T-cell (primary cell): Measurements from ENCODE around the gene COL25A1. TPM values are rescaled to one million over a fixed set of nuclear protein-coding genes. Genes with fewer than 3 reads are reported as not detected.
"Not testable (repeated sequence)": the region's sequence is repeated elsewhere in the genome, so short reads cannot be mapped to it uniquely, and the experiment has no call there.

Experiments used
- ATAC-seq, 4 experiments: fragments of 200-7000 bp in 3 of 4; fragments of 150-1000 bp in 1 of 4; cut with Tn5 transposase; replicated peaks in 1 of 4; 1 replicate in 3 of 4; 2 replicates in 1 of 4; pipeline ENCODE4 v1.10.0; 2021; ENCODE audit warnings: moderate library complexity in 3 of 4, mild to moderate bottlenecking in 2 of 4, moderate number of reproducible peaks in 1 of 4
- CTCF ChIA-PET, 2 donors: fragments of 300-600 bp; sonication (Branson Sonifier 250); formaldehyde crosslinking; loops; one replicate each; lab custom pipeline; 2022; ENCODE audit warnings: antibody characterized with exemption in 2 of 2; lab: Charles Lee
- POLR2A ChIA-PET, 2 donors: fragments of 300-600 bp; sonication (Branson Sonifier 250); formaldehyde crosslinking; loops; one replicate each; lab custom pipeline; 2022; ENCODE audit warnings: antibody characterized with exemption in 2 of 2; lab: Charles Lee
- DNase-seq, 35 experiments: peaks; one replicate each; pipeline versions ENCODE4 v3.0.0 to v3.0.0-alpha.2; 2013 to 2023
- H3K27ac ChIP-seq: one replicate; pipeline ENCODE4 v1.5.1; 2013; ENCODE audit warnings: low read length
- H3K27me3 ChIP-seq, 2 experiments: replicated peaks in 1 of 2; 1 replicate in 1 of 2; 2 replicates in 1 of 2; pipeline versions ENCODE4 v1.6.1 to v1.7.0; 2013; ENCODE audit warnings: low read length in 1 of 2, mixed read lengths in 1 of 2; ENCODE audit not compliant: control insufficient read depth in 2 of 2, insufficient read depth in 2 of 2; ENCODE audit errors: extremely low read depth in 1 of 2
- H3K36me3 ChIP-seq, 2 donors: 1 replicate in 1 of 2; 2 replicates in 1 of 2; pipeline versions ENCODE4 v1.6.1 to v1.7.0; 2013; ENCODE audit warnings: low read length in 1 of 2; ENCODE audit not compliant: control insufficient read depth in 2 of 2, insufficient read depth in 1 of 2; ENCODE audit errors: extremely low read depth in 1 of 2
- H3K4me1 ChIP-seq, 2 experiments: 1 replicate in 1 of 2; 2 replicates in 1 of 2; pipeline versions ENCODE4 v1.6.1 to v1.7.0; 2013; ENCODE audit warnings: low read length in 2 of 2, mixed read lengths in 1 of 2; ENCODE audit not compliant: insufficient read depth in 2 of 2, control insufficient read depth in 1 of 2; ENCODE audit errors: extremely low read depth in 1 of 2
- H3K4me3 ChIP-seq, 2 donors: 1 replicate in 1 of 2; 2 replicates in 1 of 2; pipeline versions ENCODE4 v1.5.1 to v1.7.0; 2013; ENCODE audit warnings: mild to moderate bottlenecking in 2 of 2, low read length in 1 of 2, moderate library complexity in 1 of 2; ENCODE audit not compliant: control insufficient read depth in 1 of 2; ENCODE audit errors: extremely low read depth in 1 of 2
- H3K9me3 ChIP-seq: 2 replicates; pipeline ENCODE4 v1.7.0; 2013
- H3K27ac Mint-ChIP-seq, 2 donors: one replicate each; pipeline ENCODE4 v1.8.0; 2020 to 2021; ENCODE audit warnings: mild to moderate bottlenecking in 2 of 2, mixed read lengths in 2 of 2
- H3K27me3 Mint-ChIP-seq, 2 donors: one replicate each; pipeline ENCODE4 v1.8.0; 2021 to 2022; ENCODE audit warnings: mixed read lengths in 2 of 2
- H3K36me3 Mint-ChIP-seq: one replicate; pipeline ENCODE4 v1.8.0; 2021; ENCODE audit warnings: mixed read lengths
- H3K4me1 Mint-ChIP-seq, 3 donors: one replicate each; pipeline ENCODE4 v1.8.0; 2020 to 2022; ENCODE audit warnings: mixed read lengths in 3 of 3, mild to moderate bottlenecking in 1 of 3
- H3K4me3 Mint-ChIP-seq, 3 donors: one replicate each; pipeline ENCODE4 v1.8.0; 2020 to 2022; ENCODE audit warnings: mild to moderate bottlenecking in 3 of 3, mixed read lengths in 3 of 3, moderate library complexity in 3 of 3
- H3K9me3 Mint-ChIP-seq, 3 donors: one replicate each; pipeline ENCODE4 v1.8.0; 2020 to 2022; ENCODE audit warnings: mixed read lengths in 3 of 3
- WGBS: methylation state at CpG from one replicate; pipeline ENCODE4 v1.1.5; 2013; ENCODE audit warnings: missing lambda C conversion rate; ENCODE audit not compliant: insufficient coverage; 5-methylcytosine and 5-hydroxymethylcytosine counted together
- total RNA-seq, 35 experiments: library from RNA in 6 of 35; stranded (reverse) in 6 of 35; fragments of 120-200 nt in 1 of 35; gene quantifications; one replicate each; pipeline versions ENCODE4 v1.2.1 to v1.2.4 and lab custom pipeline; 2013 to 2026

COL25A1 gene
- total RNA-seq, 5 donors from 2014 or later (not counting 1 experiment from before 2014, with no cell fraction given) = 0.53 to 0.56 TPM; not detected in 3

DNA sequence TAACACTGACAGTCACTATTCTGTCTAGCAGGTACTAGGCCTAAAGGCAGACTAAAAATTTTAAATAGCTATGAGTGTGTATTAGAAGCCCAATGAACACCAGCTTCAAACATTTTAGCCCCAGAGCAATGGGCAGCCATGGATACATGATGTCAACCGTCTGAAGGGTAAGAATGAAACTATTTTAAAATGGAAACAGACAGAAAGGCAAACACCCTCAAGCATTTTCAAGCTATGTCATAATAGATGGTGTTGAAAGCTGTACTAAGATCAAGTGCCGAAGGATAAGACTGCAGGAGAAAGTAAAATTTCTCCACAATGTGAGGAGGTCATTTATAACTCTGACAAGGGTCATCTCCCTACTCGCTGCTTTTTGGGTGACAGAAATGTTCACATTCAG, 225.0 kb downstream of the COL25A1 start:
- no peak overlapping the region for H3K4me3 Mint-ChIP-seq
- no CpG with 5 or more reads among the region's 3 CpGs for WGBS
- Histone ChIP-seq H3K27ac (no peak overlapping the region), H3K4me3 (no peak overlapping the region), H3K27me3 (no peaks in the 10 kb centered on the region), H3K4me1 (no peaks in the 10 kb centered on the region), H3K36me3 (no peaks in the 10 kb centered on the region), H3K9me3 (no peaks in the 10 kb centered on the region)
- no peaks in the 10 kb centered on the region for H3K27me3 Mint-ChIP-seq
- no peak for DNase-seq
- POLR2A ChIA-PET = no interaction called here
- peaks cover 0 to 4% (median 0%) of the 10 kb centered on the region in 3 donors for H3K9me3 Mint-ChIP-seq
- H3K27ac Mint-ChIP-seq = no peak overlapping the region
- CTCF ChIA-PET = no interaction called here
- H3K36me3 Mint-ChIP-seq = no peaks in the 10 kb centered on the region
- ATAC-seq = no peak
- no peaks in the 10 kb centered on the region for H3K4me1 Mint-ChIP-seq

DNA sequence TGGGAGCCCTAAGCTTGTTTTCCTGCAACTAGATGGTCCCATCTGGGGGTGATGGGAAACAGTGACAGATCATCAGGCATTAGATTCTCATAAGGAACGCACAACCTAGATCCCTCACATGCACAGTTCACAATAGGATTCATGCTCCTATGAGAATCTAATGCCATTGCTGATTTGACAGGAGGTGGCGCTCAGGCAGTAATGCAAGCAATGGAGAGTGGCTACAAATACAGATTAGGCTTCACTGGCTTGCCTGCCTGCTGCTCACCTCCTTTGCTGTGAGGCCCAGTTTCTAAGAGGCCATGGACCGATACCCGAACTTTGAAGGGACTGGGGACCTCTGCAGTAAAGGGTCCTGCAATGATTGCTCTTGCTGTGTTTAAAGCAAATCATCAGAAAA, 225.7 kb downstream of the COL25A1 start:
- H3K4me1 Mint-ChIP-seq, CTCF ChIA-PET, H3K27ac ChIP-seq, DNase-seq, H3K27me3 ChIP-seq, H3K9me3 Mint-ChIP-seq, H3K36me3 Mint-ChIP-seq, H3K27ac Mint-ChIP-seq, H3K4me3 Mint-ChIP-seq, H3K4me3 ChIP-seq, ATAC-seq, H3K9me3 ChIP-seq, H3K4me1 ChIP-seq, H3K27me3 Mint-ChIP-seq, H3K36me3 ChIP-seq: not testable (repeated sequence)
- POLR2A ChIA-PET = interaction anchor here in 1 of 2 donors (0.6 kb wide), 1 partner anchor 924 kb away, joined by 9 read pairs; no protein-coding TSS in a partner anchor
- WGBS = 100% methylated on average over 1 of the region's 4 CpGs

DNA sequence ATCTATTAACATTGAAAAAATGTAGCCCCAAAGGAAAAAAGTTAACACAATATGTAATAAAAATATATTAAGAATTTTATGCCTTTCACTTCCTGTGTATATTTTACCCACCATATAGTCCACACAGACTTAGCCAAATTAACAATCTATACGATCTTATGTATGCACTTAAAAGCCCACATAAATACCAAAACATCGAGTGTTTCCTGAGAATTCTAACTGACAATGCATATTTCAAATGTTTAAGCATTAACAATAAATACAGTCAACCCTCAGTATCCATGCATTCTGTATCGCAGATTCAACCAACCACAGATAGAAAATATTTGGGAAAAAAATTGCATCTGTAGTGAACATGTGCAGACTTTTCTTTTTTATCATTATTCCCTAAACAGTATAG, 226.8 kb downstream of the COL25A1 start:
- no peaks in the 10 kb centered on the region for H3K36me3 ChIP-seq
- no peak for ATAC-seq
- Mint-ChIP-seq H3K27ac (no peak overlapping the region), H3K4me1 (no peaks in the 10 kb centered on the region), H3K36me3 (no peaks in the 10 kb centered on the region), H3K4me3 (no peak overlapping the region), H3K27me3 (no peaks in the 10 kb centered on the region), H3K9me3 (peaks cover 0 to 4% (median 0%) of the 10 kb centered on the region in 3 donors)
- POLR2A ChIA-PET = no interaction called here
- WGBS = 69% methylated on average over 1 of the region's 3 CpGs
- H3K4me1 ChIP-seq = no peaks in the 10 kb centered on the region
- H3K27me3 ChIP-seq = no peaks in the 10 kb centered on the region
- CTCF ChIA-PET = interaction anchor here in 1 of 2 donors (0.6 kb wide), 1 partner anchor 25 kb away, joined by 4 read pairs; no protein-coding TSS in a partner anchor
- no peak for DNase-seq
- no peaks in the 10 kb centered on the region for H3K9me3 ChIP-seq
- H3K4me3 ChIP-seq = no peak overlapping the region
- H3K27ac ChIP-seq = no peak overlapping the region

DNA sequence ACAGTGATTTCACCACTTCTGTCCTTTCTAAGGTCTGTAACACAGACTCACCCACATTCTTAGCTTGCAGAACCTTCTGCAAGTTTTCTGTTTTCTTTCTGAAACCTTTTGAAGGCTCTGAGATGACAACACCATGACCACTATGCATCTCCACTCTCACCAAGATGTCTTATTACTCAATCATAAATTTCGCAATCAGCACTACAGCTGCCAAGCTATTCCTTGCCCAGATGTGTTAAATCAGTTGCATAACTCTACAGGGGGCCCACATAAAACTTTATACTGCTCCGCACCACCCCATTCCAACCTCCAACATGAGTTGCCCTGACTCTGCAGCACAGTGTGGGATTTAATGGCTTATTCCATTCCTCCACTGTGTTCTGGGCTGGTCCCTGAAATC, 229.9 kb downstream of the COL25A1 start:
- no peak overlapping the region for H3K4me3 ChIP-seq
- H3K9me3 ChIP-seq = no peaks in the 10 kb centered on the region
- H3K36me3 ChIP-seq = no peaks in the 10 kb centered on the region
- Mint-ChIP-seq H3K4me1 (no peaks in the 10 kb centered on the region), H3K27me3 (no peaks in the 10 kb centered on the region), H3K4me3 (no peak overlapping the region), H3K27ac (no peak overlapping the region), H3K36me3 (no peaks in the 10 kb centered on the region), H3K9me3 (peaks cover 0 to 4% (median 0%) of the 10 kb centered on the region in 3 donors)
- H3K27ac ChIP-seq = no peak overlapping the region
- no peaks in the 10 kb centered on the region for H3K27me3 ChIP-seq
- no peaks in the 10 kb centered on the region for H3K4me1 ChIP-seq
- DNase-seq = no peak
- CTCF ChIA-PET = no interaction called here
- 93% methylated on average over 1 of the region's 2 CpGs for WGBS
- no peak for ATAC-seq
- POLR2A ChIA-PET = no interaction called here

DNA sequence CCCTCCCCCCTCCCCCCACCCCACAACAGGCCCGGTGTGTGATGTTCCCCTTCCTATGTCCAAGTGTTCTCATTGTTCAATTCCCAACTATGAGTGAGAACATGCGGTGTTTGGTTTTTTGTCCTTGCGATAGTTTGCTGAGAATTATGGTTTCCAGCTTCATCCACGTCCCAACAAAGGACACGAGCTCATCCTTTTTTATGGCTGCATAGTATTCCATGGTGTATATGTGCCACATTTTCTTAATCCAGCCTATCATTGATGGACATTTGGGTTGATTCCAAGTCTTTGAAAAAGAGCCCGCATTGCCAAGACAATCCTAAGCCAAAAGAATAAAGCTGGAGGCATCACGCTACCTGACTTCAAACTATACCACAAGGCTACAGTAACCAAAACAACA, 231.8 kb downstream of the COL25A1 start:
- DNase-seq, H3K27me3 Mint-ChIP-seq, H3K9me3 Mint-ChIP-seq, H3K36me3 Mint-ChIP-seq, H3K4me3 Mint-ChIP-seq, H3K27ac Mint-ChIP-seq, H3K4me1 Mint-ChIP-seq, POLR2A ChIA-PET, H3K27me3 ChIP-seq, H3K9me3 ChIP-seq, H3K4me1 ChIP-seq, H3K4me3 ChIP-seq, H3K36me3 ChIP-seq, ATAC-seq, H3K27ac ChIP-seq: not testable (repeated sequence)
- CTCF ChIA-PET = interaction anchor here in 1 of 2 donors (0.6 kb wide), 1 partner anchor 9 kb away, joined by 4 read pairs; no protein-coding TSS in a partner anchor
- no CpG with 5 or more reads among the region's 7 CpGs for WGBS

DNA sequence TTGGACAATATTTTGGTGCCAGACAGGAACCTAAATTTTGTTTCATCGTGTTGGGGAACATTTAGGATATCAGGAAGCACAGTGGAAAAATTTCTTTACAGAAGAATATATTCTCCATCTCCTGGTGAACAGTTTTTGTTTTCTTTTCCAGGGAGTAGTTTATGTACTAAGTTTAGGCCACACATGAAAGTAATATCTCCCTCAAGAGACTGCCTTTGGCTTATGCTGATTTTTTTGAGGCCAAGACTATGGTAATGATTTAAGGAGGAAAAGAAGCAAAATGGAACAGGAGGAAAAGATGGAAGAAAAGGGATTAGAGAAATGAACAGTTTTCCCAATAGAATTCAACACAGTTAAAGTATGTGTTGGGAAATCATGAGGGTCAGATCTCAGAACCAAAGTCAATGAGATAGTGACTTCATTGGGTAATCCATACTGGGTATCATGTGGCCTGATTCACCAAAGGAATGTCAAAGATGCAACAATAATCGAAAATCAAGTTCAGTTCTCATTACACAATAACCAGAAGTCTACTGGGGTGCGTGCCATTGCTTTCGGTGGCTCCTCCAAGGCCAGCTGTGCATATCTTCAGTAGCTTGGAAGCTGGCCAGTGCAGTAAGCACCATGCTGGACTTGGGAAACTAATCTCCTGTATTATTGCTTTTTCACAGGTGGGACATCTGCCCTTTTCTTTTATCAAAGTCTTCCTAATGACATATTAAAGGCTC, 234.8 kb downstream of the COL25A1 start:
- H3K27ac Mint-ChIP-seq = no peak overlapping the region
- peaks cover 0 to 2% of the 10 kb centered on the region in 2 donors for H3K27me3 Mint-ChIP-seq
- H3K27ac ChIP-seq = no peak overlapping the region
- H3K4me1 ChIP-seq = no peaks in the 10 kb centered on the region
- 72% methylated on average over 3 of the region's 4 CpGs for WGBS
- ChIA-PET CTCF (no interaction called here), POLR2A (no interaction called here)
- H3K36me3 Mint-ChIP-seq = no peaks in the 10 kb centered on the region
- no peak overlapping the region for H3K4me3 Mint-ChIP-seq
- ATAC-seq (no peak), DNase-seq (no peak)
- no peaks in the 10 kb centered on the region for H3K27me3 ChIP-seq
- H3K4me1 Mint-ChIP-seq = no peaks in the 10 kb centered on the region
- H3K4me3 ChIP-seq = no peak overlapping the region
- no peaks in the 10 kb centered on the region for H3K9me3 ChIP-seq
- peaks cover 0 to under 1% (median 0%) of the 10 kb centered on the region in 3 donors for H3K9me3 Mint-ChIP-seq
- no peaks in the 10 kb centered on the region for H3K36me3 ChIP-seq
